ENCODE results near the gene RASSF5.
A peak's percentile ranks its signal among the peaks of the same experiment; 100 is the strongest.

The RASSF5 gene

GRCh38 chr1:206508130-206508889 lies 979 bp downstream of the RASSF5 start:
- ChIA-PET POLR2A (no interaction called here), CTCF (interaction anchor here (10.1 to 21.6 kb wide), 2 partner anchors 18 to 74 kb away, joined by 148 to 568 read pairs; no protein-coding TSS in a partner anchor)
- TF ChIP-seq CTCF (IDR thresholded peaks at IDR 0.05; ENCODE audit: insufficient read depth, low read length, missing control alignments) = no peak
- peak overlapping the region; percentile 61 for H3K4me3 ChIP-seq (ENCODE audit: low read depth, low read length)
- DNase-seq (ENCODE audit: low read depth, low spot score) = no peak

GRCh38 chr1:206508956-206509355 lies 1.6 kb downstream of the RASSF5 start:
- ChIA-PET POLR2A (no interaction called here), CTCF (interaction anchor here (0.7 to 0.9 kb wide), 2 partner anchors 35 to 1241 kb away, joined by 3 to 6 read pairs; no protein-coding TSS in a partner anchor)
- H3K4me3 ChIP-seq (ENCODE audit: low read depth, low read length) = no peak overlapping the region
- no peak for DNase-seq (ENCODE audit: low read depth, low spot score)
- no peak for TF ChIP-seq CTCF (IDR thresholded peaks at IDR 0.05; ENCODE audit: insufficient read depth, low read length, missing control alignments)

GRCh38 chr1:206509612-206510257 lies 2.4 kb downstream of the RASSF5 start:
- ChIA-PET POLR2A (no interaction called here), CTCF (interaction anchor here (0.7 to 0.9 kb wide), 2 partner anchors 35 to 1241 kb away, joined by 3 to 6 read pairs; no protein-coding TSS in a partner anchor)
- no peak for DNase-seq (ENCODE audit: low read depth, low spot score)
- no peak overlapping the region for H3K4me3 ChIP-seq (ENCODE audit: low read depth, low read length)
- no peak for TF ChIP-seq CTCF (IDR thresholded peaks at IDR 0.05; ENCODE audit: insufficient read depth, low read length, missing control alignments)

GRCh38 chr1:206510371-206510770 lies 3.0 kb downstream of the RASSF5 start:
- no peak overlapping the region for H3K4me3 ChIP-seq (ENCODE audit: low read depth, low read length)
- ChIA-PET POLR2A (no interaction called here), CTCF (interaction anchor here (0.5 to 3.2 kb wide), 3 partner anchors 19 to 48 kb away, joined by 3 to 14 read pairs (median 3); no protein-coding TSS in a partner anchor)
- TF ChIP-seq CTCF (IDR thresholded peaks at IDR 0.05; ENCODE audit: insufficient read depth, low read length, missing control alignments) = no peak
- DNase-seq (ENCODE audit: low read depth, low spot score) = no peak

GRCh38 chr1:206511362-206512057 lies 4.2 kb downstream of the RASSF5 start:
- CTCF ChIA-PET = interaction anchor here (0.6 to 3.2 kb wide), 6 partner anchors 21 to 76 kb away, joined by 3 to 14 read pairs (median 4); no protein-coding TSS in a partner anchor
- no peak for DNase-seq (ENCODE audit: low read depth, low spot score)
- POLR2A ChIA-PET = no interaction called here
- H3K4me3 ChIP-seq (ENCODE audit: low read depth, low read length) = no peak overlapping the region
- no peak for TF ChIP-seq CTCF (IDR thresholded peaks at IDR 0.05; ENCODE audit: insufficient read depth, low read length, missing control alignments)

Data from AG04449 (cell line).